HG03571 (cell line): Measurements from ENCODE around the gene DAB2.
"Not testable (repeated sequence)": the region's sequence is repeated elsewhere in the genome, so short reads cannot be mapped to it uniquely, and the experiment has no call there.

Experiments used
- ATAC-seq: cut with Tn5 transposase; IDR thresholded peaks from one replicate; pipeline ENCODE4 v1.9.1; 2021; ENCODE audit not compliant: unreplicated experiment

DAB2 gene

GRCh38 chr5:39422728-39423285 lies 2.0 kb downstream of the DAB2 start:
- ATAC-seq = no peak

- no peak for ATAC-seq
These were observed 2.7 kb downstream of the DAB2 start for GRCh38 chr5:39422036-39422606.

GRCh38 chr5:39420482-39421145 lies 4.2 kb downstream of the DAB2 start:
- ATAC-seq = no peak

GRCh38 chr5:39419796-39420195 lies 5.0 kb downstream of the DAB2 start:
- no peak for ATAC-seq

GRCh38 chr5:39417979-39418378 lies 6.8 kb downstream of the DAB2 start:
- no peak for ATAC-seq

GRCh38 chr5:39415201-39415600 lies 9.6 kb downstream of the DAB2 start:
- ATAC-seq = no peak

GRCh38 chr5:39414426-39414825 lies 10.4 kb downstream of the DAB2 start:
- ATAC-seq = no peak

GRCh38 chr5:39413771-39414170 lies 11.0 kb downstream of the DAB2 start:
- ATAC-seq = no peak

- ATAC-seq = no peak
These were observed 11.9 kb downstream of the DAB2 start for GRCh38 chr5:39412721-39413394.

- ATAC-seq = no peak
These were observed 12.8 kb downstream of the DAB2 start for GRCh38 chr5:39411985-39412384.

- ATAC-seq = no peak
These were observed 13.7 kb downstream of the DAB2 start for GRCh38 chr5:39411061-39411460.

GRCh38 chr5:39409033-39409432 lies 15.7 kb downstream of the DAB2 start:
- no peak for ATAC-seq

GRCh38 chr5:39405083-39405843 lies 19.5 kb downstream of the DAB2 start:
- no peak for ATAC-seq

GRCh38 chr5:39403761-39404160 lies 21.0 kb downstream of the DAB2 start:
- not testable (repeated sequence) for ATAC-seq

- ATAC-seq = not testable (repeated sequence)
These were observed 22.6 kb downstream of the DAB2 start for GRCh38 chr5:39402140-39402539.

GRCh38 chr5:39400713-39401578 lies 23.8 kb downstream of the DAB2 start:
- no peak for ATAC-seq

- ATAC-seq = no peak
These were observed 25.4 kb downstream of the DAB2 start for GRCh38 chr5:39399135-39400036.

- ATAC-seq = no peak
These were observed 27.9 kb downstream of the DAB2 start for GRCh38 chr5:39396843-39397242.

GRCh38 chr5:39395521-39395920 lies 29.3 kb downstream of the DAB2 start:
- ATAC-seq = no peak
